Gastrocnemius medialis (tissue), 4 donors: ENCODE data around the gene TMEM132C. TPM values are rescaled to one million over a fixed set of nuclear protein-coding genes. Genes with fewer than 3 reads are reported as not detected.

Source experiments
- ATAC-seq, 2 donors: fragments of 150-250 bp; one replicate each; pipeline ENCODE4 v1.9.1; 2016
- DNase-seq, 2 donors: peaks; one replicate each; pipeline ENCODE4 v3.0.0-alpha.2; 2019
- H3K27ac ChIP-seq, 4 donors: fragments of 200-600 bp; sonication (generic); 1 replicate in 1 of 4; 2 replicates in 3 of 4; pipeline ENCODE4 v1.5.1; 2016 to 2018; ENCODE audit warnings: mild to moderate bottlenecking in 2 of 4, moderate library complexity in 1 of 4
- H3K27me3 ChIP-seq, 3 donors: fragments of 200-600 bp; sonication (generic) in 2 of 3; 1 replicate in 1 of 3; 2 replicates in 2 of 3; pipeline versions ENCODE4 v1.5.1 to v1.6.0; 2016 to 2019; ENCODE audit warnings: mild to moderate bottlenecking in 1 of 3, moderate library complexity in 1 of 3
- H3K36me3 ChIP-seq, 2 donors: fragments of 200-600 bp; sonication (generic) in 1 of 2; one replicate each; pipeline ENCODE4 v1.5.1; 2017 to 2018
- H3K4me1 ChIP-seq, 2 donors: fragments of 200-600 bp; sonication (generic) in 1 of 2; one replicate each; pipeline ENCODE4 v1.5.1; 2016 to 2017; ENCODE audit warnings: mild to moderate bottlenecking in 2 of 2
- H3K4me3 ChIP-seq, 4 donors: fragments of 200-600 bp; sonication (generic) in 3 of 4; 1 replicate in 1 of 4; 2 replicates in 3 of 4; pipeline ENCODE4 v1.5.1; 2016 to 2019; ENCODE audit warnings: mild to moderate bottlenecking in 2 of 4
- H3K9me3 ChIP-seq, 3 donors: fragments of 200-600 bp; sonication (generic) in 2 of 3; 1 replicate in 1 of 3; 2 replicates in 2 of 3; pipeline ENCODE4 v1.5.1; 2016 to 2019
- POLR2A ChIP-seq, 2 donors: fragments of 450-650 bp; IDR thresholded peaks; one replicate each; pipeline ENCODE4 v1.6.1; 2017; ENCODE audit warnings: antibody characterized with exemption in 2 of 2, mild to moderate bottlenecking in 2 of 2, moderate library complexity in 2 of 2
- in situ Hi-C, 4 donors: fragments of 200-750 bp; cut with MboI; loops; one replicate each; pipeline versions ENCODE4 v1.15.0 to v1.8.0; 2017; ENCODE audit warnings: low sequenced_read_pairs in 4 of 4
- intact Hi-C: fragments of 100-400 bp; cut with DNase I; formaldehyde crosslinking; loops from one replicate; pipeline ENCODE4 v1.15.1; 2023; ENCODE audit warnings: low total_unique reads
- total RNA-seq, 4 donors: library from RNA; depleted of rRNA; stranded (reverse); fragments of >200 nt; gene quantifications; one replicate each; pipeline versions ENCODE4 v1.1.0 to v1.2.3, GENCODE V29; 2016
- TF ChIP-seq, protein P1 (sequence below), 5 experiments: fragments of 450-650 bp in 3 of 5; fragments of 200-600 bp in 2 of 5; sonication (generic) in 2 of 5; IDR thresholded peaks in 4 of 5; conservative IDR thresholded peaks in 1 of 5; 1 replicate in 4 of 5; 2 replicates in 1 of 5; pipeline ENCODE4 v1.5.1; 2016 to 2019; ENCODE audit warnings: antibody characterized with exemption in 5 of 5, mild to moderate bottlenecking in 3 of 5, moderate library complexity in 3 of 5

The TMEM132C gene
- total RNA-seq, 4 donors from 2014 or later = 0.24 to 0.82 (median 0.68) TPM

DNA sequence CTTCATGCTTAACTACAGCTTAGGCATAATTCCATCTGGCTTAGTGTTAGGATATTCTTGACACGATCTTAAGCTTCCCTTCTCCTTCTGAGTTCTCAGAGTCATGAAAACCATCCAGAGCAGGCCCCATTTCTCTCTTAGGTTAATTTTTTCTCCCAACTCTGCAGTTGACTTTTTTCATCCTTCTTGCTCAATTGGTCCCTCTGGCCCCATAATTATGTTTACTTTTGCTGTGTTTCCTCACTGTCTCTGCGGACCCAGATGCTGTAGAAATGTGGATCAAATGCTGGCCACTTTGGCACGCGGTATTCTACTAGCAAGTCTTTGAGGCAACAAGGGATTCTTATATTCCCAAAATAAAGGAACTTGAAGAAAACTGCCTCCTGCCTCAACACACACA lies 9.5 kb downstream of the TMEM132C start:
- in situ Hi-C loops (no loop called here), intact Hi-C loops (no loop called here)
- Histone ChIP-seq H3K36me3 (no peaks in the 10 kb centered on the region), H3K27ac (no peak overlapping the region), H3K9me3 (no peaks in the 10 kb centered on the region), H3K4me3 (no peak overlapping the region), H3K4me1 (no peaks in the 10 kb centered on the region), H3K27me3 (no peaks in the 10 kb centered on the region)
- DNase-seq = peak; percentile 31 to 49
- ATAC-seq = no peak
- TF ChIP-seq POLR2A (IDR thresholded peaks at IDR 0.05) = no peak
- TF ChIP-seq, protein P1, sequence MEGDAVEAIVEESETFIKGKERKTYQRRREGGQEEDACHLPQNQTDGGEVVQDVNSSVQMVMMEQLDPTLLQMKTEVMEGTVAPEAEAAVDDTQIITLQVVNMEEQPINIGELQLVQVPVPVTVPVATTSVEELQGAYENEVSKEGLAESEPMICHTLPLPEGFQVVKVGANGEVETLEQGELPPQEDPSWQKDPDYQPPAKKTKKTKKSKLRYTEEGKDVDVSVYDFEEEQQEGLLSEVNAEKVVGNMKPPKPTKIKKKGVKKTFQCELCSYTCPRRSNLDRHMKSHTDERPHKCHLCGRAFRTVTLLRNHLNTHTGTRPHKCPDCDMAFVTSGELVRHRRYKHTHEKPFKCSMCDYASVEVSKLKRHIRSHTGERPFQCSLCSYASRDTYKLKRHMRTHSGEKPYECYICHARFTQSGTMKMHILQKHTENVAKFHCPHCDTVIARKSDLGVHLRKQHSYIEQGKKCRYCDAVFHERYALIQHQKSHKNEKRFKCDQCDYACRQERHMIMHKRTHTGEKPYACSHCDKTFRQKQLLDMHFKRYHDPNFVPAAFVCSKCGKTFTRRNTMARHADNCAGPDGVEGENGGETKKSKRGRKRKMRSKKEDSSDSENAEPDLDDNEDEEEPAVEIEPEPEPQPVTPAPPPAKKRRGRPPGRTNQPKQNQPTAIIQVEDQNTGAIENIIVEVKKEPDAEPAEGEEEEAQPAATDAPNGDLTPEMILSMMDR (IDR thresholded peaks at IDR 0.05 in 4 of 5, conservative IDR thresholded peaks at IDR 0.05 in 1 of 5) = no peak

DNA sequence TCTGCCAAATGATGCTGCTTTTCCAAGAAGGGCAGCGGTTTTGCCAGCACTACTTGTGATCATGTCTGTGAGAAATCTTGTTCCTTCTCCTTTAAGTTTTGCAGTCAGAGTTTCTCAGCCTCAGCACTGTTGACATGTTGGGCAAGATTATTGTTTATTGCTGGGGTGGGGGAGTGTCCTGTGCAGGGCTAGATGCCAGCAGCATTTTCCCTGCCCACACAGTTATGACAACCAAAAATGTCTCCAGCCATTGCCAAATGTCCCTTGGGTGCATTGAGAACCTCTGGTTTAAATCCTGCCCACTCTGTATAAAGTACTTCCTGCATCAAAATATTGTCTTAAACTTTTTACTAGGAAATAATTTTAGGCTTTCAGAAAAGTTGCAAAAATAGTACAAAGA lies 20.0 kb downstream of the TMEM132C start:
- intact Hi-C loops = no loop called here
- no peak overlapping the region for H3K4me3 ChIP-seq
- DNase-seq (peak in 1 of 2 donors; percentile 46), ATAC-seq (peak; percentile 45 to 69)
- in situ Hi-C loops = no loop called here
- no peak overlapping the region for H3K27ac ChIP-seq
- H3K27me3 ChIP-seq = no peaks in the 10 kb centered on the region
- H3K4me1 ChIP-seq = no peaks in the 10 kb centered on the region
- TF ChIP-seq, protein P1 (IDR thresholded peaks at IDR 0.05 in 4 of 5, conservative IDR thresholded peaks at IDR 0.05 in 1 of 5) = no peak
- no peak for TF ChIP-seq POLR2A (IDR thresholded peaks at IDR 0.05)
- no peaks in the 10 kb centered on the region for H3K9me3 ChIP-seq
- no peaks in the 10 kb centered on the region for H3K36me3 ChIP-seq

DNA sequence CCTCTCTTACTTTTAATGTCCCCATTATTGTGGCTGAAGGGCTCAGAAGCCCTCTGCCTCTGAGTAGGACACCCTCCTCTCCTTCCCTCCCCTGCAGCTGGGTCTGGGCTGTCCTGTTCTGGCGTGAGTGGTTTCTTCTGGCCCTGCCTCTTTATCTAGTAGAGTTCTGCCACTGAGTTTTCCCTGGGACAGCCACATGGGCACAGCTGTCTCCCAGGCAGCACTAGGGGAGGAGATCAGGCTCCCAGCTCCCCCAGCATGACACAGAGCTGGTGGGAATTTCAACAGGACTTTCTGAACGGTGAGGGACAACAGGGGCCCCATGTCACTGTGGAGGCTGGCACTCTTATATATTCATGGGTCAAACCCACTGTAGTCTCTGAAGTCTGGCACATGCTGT lies 21.4 kb downstream of the TMEM132C start:
- TF ChIP-seq POLR2A (IDR thresholded peaks at IDR 0.05) = no peak
- TF ChIP-seq, protein P1 (IDR thresholded peaks at IDR 0.05 in 4 of 5, conservative IDR thresholded peaks at IDR 0.05 in 1 of 5) = no peak
- intact Hi-C loops = no loop called here
- Histone ChIP-seq H3K27me3 (no peaks in the 10 kb centered on the region), H3K36me3 (no peaks in the 10 kb centered on the region), H3K4me1 (no peaks in the 10 kb centered on the region), H3K9me3 (no peaks in the 10 kb centered on the region), H3K4me3 (no peak overlapping the region), H3K27ac (no peak overlapping the region)
- ATAC-seq = no peak
- DNase-seq = no peak
- in situ Hi-C loops = no loop called here

DNA sequence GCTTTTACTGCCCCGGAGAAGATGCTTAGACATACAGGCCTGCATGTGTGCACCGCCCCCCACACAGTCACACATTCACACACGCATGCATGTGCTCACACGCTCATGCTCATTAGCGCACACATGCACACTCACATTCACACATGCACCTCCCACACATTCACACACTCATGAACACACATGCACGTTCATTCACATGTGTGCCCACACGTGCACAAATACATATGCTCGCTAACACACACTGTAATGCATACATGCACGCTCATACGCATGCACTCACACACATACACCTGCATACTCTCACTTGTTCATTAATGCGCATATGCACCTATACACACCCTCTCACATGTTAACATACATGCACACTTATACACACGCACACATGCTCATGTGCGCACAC lies 21.9 kb downstream of the TMEM132C start:
- intact Hi-C loops (no loop called here), in situ Hi-C loops (no loop called here)
- no peak for TF ChIP-seq POLR2A (IDR thresholded peaks at IDR 0.05)
- TF ChIP-seq, protein P1 (IDR thresholded peaks at IDR 0.05 in 4 of 5, conservative IDR thresholded peaks at IDR 0.05 in 1 of 5) = no peak
- ATAC-seq (no peak), DNase-seq (no peak)
- no peak overlapping the region for H3K27ac ChIP-seq
- H3K27me3 ChIP-seq = no peaks in the 10 kb centered on the region
- no peaks in the 10 kb centered on the region for H3K36me3 ChIP-seq
- no peaks in the 10 kb centered on the region for H3K4me1 ChIP-seq
- H3K4me3 ChIP-seq = no peak overlapping the region
- no peaks in the 10 kb centered on the region for H3K9me3 ChIP-seq

DNA sequence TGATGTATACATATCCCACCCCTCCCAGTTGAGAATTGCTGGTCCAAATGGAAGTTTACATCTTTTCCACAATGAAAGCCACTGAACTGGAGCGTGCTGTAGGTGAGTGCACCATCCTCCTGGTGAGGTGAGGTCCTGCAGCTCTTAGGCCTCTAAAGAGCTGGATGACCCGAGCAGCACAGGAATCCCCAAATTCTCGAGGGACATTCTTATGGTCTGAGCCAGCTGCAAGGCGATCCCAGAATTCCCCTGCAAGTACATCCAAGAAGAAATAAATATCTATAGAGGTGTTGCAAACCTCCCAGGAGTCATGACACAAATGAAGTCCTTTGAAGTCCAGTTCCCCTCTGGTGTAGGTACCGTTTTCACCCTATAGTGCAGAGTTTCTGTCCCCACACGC lies 24.0 kb downstream of the TMEM132C start:
- DNase-seq = no peak
- no peak for ATAC-seq
- Histone ChIP-seq H3K27ac (no peak overlapping the region), H3K27me3 (no peaks in the 10 kb centered on the region), H3K9me3 (no peaks in the 10 kb centered on the region), H3K36me3 (no peaks in the 10 kb centered on the region), H3K4me1 (no peaks in the 10 kb centered on the region), H3K4me3 (no peak overlapping the region)
- intact Hi-C loops = loop anchor here (1.0 kb wide), 1 partner anchor 26 kb away; no protein-coding TSS in a partner anchor
- TF ChIP-seq POLR2A (IDR thresholded peaks at IDR 0.05) = no peak
- TF ChIP-seq, protein P1 (IDR thresholded peaks at IDR 0.05 in 4 of 5, conservative IDR thresholded peaks at IDR 0.05 in 1 of 5) = no peak
- in situ Hi-C loops = no loop called here
